ENCODE results near the gene TLCD3B.
"Not testable (repeated sequence)": the region's sequence is repeated elsewhere in the genome, so short reads cannot be mapped to it uniquely, and the experiment has no call there.

Gene TLCD3B

DNA sequence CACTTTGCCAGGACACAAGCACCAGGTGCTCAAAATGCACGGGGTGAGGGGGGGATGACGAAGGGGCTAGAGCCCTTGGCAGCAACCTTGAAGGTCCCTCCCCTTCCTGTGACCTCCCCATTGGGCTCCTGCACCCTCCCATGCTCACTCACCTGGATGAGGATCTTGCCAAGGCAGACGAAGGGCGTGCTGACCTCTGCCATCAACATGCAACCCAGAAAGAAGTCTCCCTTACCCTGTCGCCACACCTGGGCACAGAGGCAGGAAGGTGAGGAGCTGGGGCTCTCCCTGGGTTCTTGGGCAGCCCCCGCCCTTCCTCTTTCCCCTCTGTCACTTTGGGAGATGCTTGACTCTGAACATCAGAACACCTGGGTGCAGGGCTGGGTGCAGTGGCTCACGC lies 5.5 kb downstream of the TLCD3B start:
- no peak for DNase-seq (ENCODE audit: low read depth in 2 of 2)

DNA sequence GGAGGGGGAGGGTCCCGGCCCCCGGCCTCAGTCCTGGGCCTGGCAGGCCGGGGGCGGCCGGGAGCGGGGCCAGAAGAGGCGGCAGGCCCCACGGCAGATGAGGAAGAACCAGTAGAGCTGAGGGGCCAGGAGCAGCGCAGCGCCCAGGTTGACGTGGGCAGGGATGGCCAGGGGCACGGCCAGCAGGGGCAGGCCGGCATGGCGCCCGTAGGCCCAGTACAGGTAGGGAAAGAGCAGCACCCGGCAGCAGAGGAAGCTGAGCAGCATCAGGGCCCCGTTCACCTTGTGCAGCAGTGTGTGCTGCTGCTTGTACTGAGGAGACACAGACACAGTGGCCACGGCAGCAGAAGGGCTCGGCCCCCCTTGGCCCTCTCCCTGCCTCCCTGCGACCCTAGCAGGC lies 5.9 kb downstream of the TLCD3B start:
- no peak for DNase-seq (ENCODE audit: low read depth in 2 of 2)

DNA sequence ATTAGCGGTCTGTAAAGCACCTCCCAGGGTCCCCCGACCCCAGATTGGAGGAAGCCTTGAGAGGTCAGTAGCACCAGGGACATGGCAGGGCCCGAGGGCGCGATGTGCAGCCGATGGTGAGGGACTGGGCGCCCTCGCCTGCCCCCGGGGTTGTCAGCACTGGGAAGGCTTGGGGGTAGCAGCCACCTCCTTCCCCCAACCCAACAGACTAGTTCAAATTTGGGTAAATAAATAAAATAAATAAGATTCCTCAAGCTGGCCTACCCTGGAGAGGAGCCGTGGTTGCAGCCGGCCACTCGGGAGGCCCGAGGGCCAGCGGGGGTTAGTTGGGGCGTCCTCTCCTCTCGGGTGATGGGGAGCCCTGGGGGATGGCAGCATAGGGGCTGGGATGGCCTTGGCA lies 6.6 kb downstream of the TLCD3B start:
- DNase-seq (ENCODE audit: low read depth in 2 of 2), result no peak

DNA sequence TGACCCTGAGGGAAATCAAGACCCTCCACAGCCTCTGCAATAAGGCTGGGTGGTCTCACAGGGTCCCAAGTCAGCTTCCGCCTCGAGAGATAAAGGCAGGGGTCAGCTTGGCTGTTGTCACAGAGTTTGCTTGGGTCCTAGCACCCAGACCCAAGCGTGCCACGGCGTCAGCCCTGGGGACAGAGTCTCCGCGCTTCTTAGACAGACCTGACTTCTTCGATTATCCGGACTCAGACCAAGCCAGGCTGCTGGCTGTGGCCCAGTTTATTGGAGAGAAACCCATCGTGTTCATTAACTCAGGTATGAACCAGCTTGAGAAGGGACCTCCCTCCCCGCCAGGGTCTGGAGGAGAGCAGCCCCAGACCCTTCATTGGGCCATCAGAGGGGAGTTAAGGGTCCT lies 7.5 kb downstream of the TLCD3B start:
- DNase-seq (ENCODE audit: low read depth in 2 of 2), result no peak

DNA sequence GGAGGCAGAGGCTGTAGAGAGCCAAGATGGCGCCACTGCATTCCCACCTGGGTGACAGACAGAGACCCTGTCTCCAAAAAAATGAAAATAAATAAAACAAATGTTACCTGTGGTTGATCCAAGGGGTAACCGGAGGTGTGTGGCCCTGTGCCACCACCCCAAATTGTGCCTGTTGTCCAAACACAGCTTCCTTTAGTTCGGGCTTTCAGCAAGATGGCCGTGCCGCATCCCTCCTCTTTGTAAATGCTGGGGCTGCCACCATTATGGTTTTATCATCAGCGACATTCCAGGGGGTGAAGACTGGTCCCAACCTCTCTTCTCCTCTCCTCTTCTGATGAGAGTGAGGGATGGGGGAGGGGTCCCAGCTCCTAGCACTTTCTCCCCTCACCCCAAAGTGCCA lies 8.2 kb downstream of the TLCD3B start, which contains the start of gene C16orf92:
TSS of gene C16orf92 (plus strand) at position 312 of the 400 bp plus-strand sequence. CDS start 143 bp downstream, outside the sequence.
- no peak for DNase-seq (ENCODE audit: low read depth in 2 of 2)

DNA sequence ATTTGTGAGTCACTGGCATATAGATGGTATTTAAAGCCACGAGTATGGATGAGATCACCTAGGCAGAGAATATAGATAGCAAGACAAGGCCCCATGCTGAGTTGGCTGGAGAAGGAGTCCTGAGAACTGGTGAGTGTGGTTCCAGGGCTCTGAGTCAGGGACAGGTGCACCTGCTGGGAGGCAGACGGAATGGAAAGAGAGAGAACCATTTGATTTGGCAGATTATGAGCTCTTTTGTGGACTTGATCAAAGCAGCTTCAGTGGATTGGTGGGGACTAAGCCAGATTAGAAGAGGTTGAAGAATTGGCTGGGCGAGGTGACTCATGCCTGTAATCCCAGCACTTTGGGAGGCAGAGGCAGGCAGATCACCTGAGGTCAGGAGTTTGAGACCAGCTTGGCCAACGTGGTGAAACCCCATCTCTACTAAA lies 12.3 kb downstream of the TLCD3B start:
- no peak for DNase-seq (ENCODE audit: low read depth in 2 of 2)

DNA sequence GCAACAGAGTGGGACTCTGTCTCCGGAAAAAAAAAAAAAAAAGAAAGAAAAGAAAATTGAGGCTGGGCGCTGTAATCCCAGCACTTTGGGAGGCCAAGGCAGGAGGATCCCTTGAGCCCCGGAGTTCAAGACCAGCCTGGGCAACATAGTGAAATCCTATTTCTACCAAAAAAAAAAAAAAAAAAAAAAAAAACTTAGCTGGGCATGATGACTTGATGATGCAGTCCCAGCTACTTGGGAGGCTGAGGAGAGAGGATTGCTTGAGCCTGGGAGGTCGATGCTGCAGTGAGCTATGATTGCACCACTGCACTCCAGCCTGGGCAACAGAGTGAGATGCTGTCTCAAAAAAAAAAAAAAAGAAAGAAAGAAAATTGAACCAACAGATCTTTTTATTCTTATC lies 13.1 kb downstream of the TLCD3B start:
- DNase-seq (ENCODE audit: low read depth in 2 of 2), result not testable (repeated sequence)

DNA sequence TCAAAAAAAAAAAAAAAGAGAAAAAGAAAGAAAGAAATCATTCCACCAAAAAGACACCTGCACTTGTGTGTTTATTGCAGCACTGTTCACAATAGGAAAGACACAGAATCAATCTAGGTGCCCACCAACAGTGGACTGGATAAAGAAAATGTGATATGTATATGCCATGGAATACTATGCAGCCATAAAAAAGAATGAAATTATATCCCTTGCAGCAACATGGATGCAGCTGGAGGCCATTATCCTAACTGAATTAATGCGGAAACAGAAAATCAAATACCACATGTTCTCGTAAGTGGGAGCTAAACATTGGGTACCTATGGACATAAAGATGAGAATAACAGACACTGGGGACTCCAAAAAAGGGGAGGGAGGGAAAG lies 13.8 kb downstream of the TLCD3B start:
- no peak for DNase-seq (ENCODE audit: low read depth in 2 of 2)

DNA sequence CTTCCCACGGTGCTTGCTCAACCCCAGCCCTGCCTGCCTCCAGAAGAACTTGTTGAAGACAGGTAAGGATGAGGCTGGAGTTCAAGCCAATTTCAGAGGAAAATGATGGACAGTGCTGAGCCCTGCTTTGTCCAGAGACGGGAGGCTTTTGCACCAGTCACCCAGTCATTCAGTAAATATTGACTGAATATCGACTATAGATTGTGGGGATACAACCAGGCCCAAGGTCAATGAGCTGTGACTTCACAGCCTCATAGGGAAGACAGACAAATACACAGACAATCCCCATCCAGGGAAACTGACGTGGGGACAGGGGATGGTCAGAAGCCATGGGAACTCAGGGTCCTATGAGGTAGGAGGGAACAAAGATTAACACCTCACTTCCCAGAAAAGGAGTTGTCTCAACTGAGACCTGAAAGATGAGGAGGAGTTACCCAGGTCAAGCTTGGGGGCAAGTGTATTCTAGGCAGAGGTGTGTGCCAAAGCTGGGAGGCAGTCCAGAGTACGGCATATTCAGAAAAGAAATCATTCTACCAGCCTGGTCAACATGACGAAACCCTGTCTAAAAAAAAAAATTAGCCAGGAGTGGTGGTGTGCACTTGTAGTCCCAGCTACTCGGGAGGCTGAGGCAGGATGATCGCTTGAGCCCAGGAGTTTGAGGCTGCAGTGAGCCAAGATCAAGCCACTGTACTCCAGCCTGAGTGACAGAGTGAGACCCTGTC lies 14.4 kb downstream of the TLCD3B start:
- no peak for DNase-seq (ENCODE audit: low read depth in 2 of 2)

DNA sequence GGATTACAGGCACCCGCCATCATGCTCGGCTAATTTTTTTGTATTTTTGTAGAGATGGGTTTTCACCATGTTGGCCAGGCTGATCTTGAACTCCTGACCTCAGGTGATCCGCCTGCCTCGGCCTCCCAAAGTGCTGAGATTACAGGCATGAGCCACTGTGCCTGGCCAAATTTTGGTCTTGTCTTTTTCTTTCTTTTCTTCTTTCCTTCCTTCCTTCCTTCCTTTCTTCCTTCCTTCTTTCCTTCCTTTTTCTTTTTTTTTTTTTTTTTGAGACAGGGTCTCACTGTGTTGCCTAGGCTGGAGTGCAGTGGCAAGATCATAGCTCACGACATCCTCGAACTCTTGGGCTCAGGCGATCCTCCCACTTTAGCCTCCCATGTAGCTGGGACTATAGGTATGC lies 15.6 kb downstream of the TLCD3B start:
- not testable (repeated sequence) for DNase-seq (ENCODE audit: low read depth in 2 of 2)

DNA sequence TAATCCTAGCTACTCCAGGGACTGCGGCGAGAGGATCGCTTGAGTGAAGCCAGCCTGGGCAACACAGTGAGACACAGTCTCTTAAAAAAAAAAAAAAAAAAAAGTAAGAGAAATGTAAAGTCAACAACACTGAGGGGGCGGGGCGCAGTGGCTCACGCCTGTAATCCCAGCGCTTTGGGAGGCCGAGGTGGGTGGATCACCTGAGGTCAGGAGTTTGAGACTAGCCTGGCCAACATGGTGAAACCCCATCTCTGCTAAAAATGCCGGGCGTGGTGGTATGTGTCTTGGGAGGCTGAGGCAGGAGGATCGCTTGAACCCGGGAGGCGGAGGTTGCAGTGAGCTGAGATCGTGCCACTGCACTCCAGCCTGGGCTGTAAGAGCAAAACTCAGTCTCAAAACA lies 18.5 kb downstream of the TLCD3B start:
- not testable (repeated sequence) for DNase-seq (ENCODE audit: low read depth in 2 of 2)

DNA sequence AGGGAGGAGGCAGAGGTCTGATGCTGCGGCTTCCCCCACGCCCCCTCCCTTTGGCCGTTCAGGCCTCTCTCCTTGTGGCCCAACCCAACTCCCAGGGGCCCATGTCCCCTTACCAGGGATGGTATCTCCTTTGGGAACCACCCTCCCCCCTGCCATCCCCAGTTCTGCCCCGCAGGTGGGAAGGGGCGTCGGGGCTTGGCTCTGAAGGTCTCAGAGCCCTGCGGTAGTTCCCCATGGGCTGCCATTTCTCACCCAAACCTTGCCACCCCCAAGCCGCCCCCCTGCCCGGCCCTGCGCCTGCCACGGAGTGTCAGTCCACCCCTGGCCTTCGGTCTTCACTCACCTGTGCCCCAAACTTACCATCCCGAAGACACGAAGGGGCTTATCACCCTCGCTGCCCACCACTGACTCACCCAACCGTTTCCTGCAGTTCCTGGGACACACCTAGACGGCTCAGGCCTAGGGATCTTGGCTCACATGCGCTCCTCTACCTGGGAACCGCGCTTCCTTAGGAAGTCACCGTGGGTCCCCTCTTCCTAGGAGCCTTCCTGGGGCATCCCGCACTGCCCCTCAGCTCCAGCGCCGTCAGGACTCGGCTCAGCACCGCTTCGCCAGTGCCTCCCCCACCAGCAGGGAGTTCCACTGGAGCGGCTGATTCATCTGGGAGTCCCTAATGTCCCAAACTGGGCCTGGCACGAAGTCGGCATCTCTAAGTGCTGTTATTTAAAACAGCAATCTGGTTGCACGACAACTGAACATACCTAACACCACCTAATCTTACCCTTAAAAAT lies 19.2 kb downstream of the TLCD3B start:
- DNase-seq (ENCODE audit: low read depth in 2 of 2), result no peak

DNA sequence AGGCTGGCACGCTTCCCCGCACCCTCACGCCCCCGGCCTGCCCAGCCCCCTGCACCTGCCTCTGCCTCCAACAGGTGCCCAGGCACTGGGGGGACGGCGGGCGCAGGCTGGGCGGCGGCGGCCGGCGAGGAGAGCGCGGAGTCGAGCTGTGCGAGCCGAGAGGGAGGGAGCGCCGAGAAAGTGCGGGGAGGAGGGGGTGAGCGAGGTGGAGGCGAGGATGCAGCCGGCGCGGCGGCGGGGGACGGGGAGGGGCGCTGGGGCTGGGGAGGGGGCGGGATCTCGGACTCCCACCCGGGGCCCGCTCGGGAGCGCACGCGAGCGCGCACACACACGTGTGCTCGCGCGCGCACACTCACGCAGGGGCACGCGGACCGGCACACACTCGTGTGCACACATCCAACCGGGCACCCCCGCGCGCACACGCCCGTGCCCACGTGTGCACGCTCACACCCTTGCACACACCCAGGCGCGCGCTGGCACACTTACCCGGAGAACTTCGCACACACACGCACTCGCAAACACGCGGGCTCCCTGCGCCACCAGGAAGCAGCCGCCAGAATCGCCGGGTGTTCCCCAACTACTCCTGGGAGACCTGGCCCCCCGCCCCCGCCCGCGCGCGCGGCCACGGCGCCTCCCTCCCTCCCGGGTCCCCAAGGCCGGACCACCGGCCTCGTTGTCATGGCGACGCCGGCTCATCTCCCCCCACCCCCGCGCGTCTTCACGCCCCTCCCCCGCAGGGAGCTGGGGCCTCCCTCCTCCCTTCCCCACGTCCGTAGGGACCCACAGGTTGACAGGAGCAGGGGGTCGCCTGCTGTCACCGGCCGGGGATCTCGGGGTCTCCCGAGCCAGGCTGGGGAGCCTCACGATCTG lies 20.0 kb downstream of the TLCD3B start, which contains the start of gene DOC2A:
TSS of gene DOC2A (minus strand) at position 184 of the 870 bp plus-strand sequence. CDS start 805 bp downstream, outside the sequence.
- DNase-seq (ENCODE audit: low read depth in 2 of 2), result peak; percentile 31 to 37

DNA sequence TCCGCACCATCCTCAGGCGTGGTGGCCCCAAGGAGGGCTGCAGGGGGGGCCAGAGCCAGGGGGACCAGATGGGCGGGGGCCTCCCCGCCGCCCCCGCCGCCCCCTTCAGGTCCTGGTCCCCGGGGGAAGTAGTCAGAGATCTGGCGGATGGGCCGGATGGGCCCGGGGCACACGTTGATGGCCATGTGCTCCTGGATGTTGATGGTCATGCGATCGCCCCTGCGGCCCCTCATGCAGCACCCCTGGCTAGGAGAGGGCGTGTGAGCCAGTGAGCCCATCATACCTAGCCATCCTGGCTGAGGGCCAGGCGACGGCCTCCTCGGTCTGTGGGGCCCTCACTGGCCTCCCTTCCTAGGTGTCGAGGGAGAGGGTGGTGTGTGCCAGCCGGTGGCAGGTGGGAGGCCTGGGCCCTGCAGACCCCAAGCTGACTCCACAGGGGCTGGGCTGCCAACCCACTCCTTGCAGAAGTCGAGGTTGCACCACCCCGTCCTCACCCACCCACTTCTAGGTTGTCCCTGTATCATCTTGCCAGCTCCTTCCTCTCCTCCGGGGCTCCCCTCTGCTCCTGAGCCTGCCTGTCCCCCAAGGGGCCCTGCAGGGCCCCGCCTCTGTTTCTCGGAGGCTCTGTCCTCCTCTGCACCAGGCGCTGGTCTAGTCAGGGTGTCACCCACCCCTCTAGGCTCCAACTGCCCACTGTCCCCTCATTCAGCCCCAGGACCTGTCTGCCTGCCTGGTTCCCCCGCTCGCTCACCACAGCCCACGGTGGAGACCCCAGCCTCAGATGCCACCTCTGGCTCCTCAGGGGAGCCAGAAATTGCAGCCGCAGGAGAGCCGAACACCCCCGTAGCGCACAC lies 20.9 kb downstream of the TLCD3B start:
- DNase-seq (ENCODE audit: low read depth in 2 of 2), result no peak

DNA sequence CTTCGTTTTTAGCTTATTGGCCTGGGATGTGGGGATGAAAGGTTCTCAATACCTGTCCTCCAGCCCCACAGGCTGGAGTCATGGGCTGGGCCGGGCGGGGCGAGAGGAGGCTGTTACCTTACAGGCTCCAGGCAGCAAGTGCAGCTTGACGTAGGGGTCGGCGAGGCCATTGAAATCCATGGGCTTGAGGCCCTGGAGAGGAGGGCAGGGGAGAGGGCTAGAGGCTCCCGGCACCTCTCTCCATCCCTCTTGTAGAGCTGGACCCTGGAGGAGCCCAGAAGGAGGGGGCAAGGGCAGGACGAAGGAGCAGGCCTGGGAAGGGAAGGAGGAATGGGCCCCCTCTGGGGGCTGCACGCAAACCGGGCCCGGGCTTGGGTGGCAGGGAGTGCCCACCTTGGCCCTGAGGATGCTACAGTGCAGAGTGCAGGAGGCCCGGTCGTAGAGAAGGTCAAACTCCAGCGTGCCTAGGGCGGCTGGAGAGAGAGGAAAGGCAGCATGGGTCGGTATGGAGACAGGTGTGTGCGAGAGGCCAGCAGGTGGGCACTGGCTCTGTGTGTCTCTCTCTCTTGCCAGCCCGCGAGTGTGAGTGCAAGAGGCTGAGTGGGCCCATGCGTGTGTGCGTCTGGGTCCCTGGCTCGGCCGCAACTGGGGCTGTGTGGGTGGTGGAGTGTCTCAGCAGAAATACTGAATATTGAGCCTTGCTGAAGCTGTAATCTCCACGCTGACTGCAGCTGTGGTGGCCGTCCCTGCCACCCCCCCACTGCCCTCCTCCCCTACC lies 21.8 kb downstream of the TLCD3B start:
- DNase-seq (ENCODE audit: low read depth in 2 of 2), result no peak

DNA sequence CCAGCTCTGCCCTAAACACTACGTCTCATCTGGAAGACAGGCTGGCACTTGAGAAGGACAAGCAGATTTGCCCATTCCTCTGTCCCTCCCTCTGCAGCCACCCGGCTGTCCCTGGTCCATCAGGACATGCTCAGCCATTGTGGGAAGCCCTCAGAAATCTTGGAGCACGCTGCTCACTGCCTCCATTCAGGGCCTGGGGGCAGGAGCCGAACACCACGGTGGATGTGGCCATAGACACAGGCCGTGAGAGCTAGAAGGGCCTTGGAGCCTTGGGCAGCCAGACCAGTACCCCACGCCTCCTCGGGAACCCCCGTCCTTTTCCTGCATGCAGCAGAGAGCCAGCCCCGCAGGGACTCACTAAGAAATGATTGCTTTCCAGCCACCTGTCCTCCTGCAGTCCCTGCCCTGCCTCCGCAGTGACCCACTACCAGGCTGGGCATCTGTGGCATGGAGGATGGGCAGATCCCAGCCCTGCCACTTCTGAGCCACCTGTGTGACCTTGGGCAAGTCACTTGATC lies 23.6 kb downstream of the TLCD3B start:
- DNase-seq (ENCODE audit: low read depth in 2 of 2), result no peak

DNA sequence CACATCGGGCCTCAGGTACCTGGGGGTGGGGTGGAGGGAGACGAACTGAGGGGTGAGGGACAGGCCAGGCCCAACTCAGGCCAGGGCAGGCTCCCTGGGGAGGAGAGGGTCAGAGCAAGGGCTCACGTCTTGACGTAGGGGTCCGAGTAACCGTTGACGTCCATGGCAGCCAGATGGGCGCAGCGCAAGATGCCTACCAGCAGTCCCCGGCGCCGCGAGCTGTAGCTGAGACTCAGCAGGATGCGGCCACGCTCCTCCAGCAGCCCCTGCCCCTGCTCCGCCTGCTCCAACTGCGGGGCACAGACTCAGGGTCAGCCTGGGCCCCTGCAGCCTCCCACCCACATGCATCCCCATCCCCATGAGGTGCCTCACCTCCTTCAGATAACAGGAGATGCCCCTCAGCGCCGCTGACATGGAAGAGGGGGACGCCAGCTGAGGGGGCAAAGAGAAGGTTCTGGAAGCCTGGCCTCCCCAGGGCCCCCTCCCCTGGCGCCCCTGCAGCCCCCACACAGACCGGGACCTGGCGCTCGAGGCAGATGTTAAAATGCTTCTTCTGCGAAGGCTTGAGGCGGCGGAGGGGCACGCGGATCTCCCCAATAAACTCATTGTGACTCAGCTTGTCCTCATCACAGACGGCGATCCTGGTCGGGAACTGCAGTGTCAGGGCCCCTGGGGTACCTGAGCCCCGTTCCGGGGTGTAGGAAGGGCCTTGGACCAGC lies 24.3 kb downstream of the TLCD3B start:
- no peak for DNase-seq (ENCODE audit: low read depth in 2 of 2)

DNA sequence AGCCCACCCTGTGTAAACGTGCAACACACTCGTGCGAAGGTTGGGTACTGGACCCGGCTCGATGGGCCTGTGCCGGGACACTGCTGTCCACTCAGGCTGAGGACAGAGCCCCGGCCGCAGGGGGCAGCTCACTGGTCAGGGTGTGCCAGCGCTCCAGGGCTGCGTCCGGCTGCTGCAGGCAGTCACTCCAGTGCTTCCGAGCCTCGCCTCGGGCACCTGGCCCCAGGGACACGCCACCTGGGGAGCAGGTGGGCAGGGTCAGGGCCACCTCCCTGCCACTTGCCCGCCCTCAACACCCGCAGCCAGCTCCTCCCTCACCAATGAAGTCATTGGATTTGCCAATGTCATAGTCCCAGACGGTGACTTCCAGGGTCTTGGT lies 25.0 kb downstream of the TLCD3B start:
- DNase-seq (ENCODE audit: low read depth in 2 of 2), result no peak

DNA sequence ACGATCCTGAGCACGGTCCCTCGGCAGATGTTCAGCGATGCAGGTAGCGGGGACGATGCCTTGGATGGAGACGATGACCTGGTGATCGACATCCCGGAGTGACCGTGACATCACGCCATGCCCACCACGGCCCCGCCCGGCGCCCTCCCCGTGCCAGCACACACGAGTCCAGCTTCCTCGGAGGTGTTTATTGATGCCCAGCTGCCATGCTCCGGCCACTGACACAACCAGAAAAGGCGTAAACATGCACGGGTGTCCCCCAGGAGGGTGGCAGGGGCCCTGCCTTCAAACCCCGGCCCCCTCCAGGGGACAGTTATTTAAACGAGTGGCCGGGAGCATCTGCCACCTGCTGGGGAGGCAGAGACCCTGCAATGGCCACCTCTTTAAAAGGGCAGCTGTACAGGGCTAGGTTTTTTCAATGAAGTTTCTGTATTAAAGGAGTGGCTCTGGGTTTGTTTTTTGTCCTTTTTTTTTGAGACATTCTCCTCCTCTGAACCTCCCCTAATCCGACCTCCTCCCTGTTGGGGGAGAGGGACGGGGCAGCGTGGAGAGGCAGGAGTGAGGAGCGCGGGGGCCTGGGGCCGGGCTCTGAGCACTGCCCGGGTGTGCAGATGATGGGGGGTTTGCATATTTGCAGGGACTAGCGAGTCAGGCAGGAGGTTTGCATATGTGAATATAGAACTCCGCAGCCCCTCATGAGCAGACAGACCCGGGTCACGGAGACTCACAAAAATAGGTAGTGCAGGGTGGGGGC lies 25.6 kb downstream of the TLCD3B start:
- peak in 1 of 2 donors; percentile 29 for DNase-seq (ENCODE audit: low read depth in 2 of 2)

Data from stimulated activated CD4-positive, alpha-beta T cell treated with anti-CD3 and anti-CD28 coated beads, Interleukin-1b, Interleukin-23, amount 100 ng/mL, for 4 hours (primary cell).